Panc1 (cell line): ENCODE results near the gene OR10A4. TPM values are rescaled to one million over a fixed set of nuclear protein-coding genes. Genes with fewer than 3 reads are reported as not detected.

Experiments used
- ATAC-seq: fragments of 200-7000 bp; cut with Tn5 transposase; 2 replicates; pipeline ENCODE4 v1.9.1; 2020; ENCODE audit warnings: mild to moderate bottlenecking, moderate library complexity
- BruUV-seq: library from RNA; stranded (reverse); fragments of 400-500 nt; replicated peaks from 2 replicates; lab custom pipeline; 2021; lab: Mats Ljungman, UMichigan
- CTCF ChIA-PET: fragments of 300-600 bp; sonication (Branson Sonifier 250); formaldehyde crosslinking; loops from one replicate; lab custom pipeline; 2022; ENCODE audit warnings: antibody characterized with exemption; lab: Charles Lee
- POLR2A ChIA-PET: fragments of 300-600 bp; sonication (Branson Sonifier 250); formaldehyde crosslinking; loops from one replicate; lab custom pipeline; 2022; ENCODE audit warnings: antibody characterized with exemption; lab: Charles Lee
- DNase-seq: peaks from one replicate; pipeline ENCODE4 v3.0.0-alpha.2; 2010; ENCODE audit warnings: low read depth, low spot score
- H3K27ac ChIP-seq: 2 replicates; pipeline ENCODE4 v1.5.1; 2011; ENCODE audit warnings: mild to moderate bottlenecking, low read length, inconsistent platforms
- H3K27me3 ChIP-seq: fragments of 200-500 bp; sonication (Bioruptor generic); 2 replicates; pipeline ENCODE4 v1.6.0; 2014; ENCODE audit warnings: low read length, inconsistent platforms; ENCODE audit not compliant: control insufficient read depth, insufficient read depth
- H3K36me3 ChIP-seq: fragments of 200-500 bp; sonication (Bioruptor generic); 2 replicates; pipeline ENCODE4 v1.5.1; 2014; ENCODE audit warnings: inconsistent platforms, mild to moderate bottlenecking, low read length, moderate library complexity; ENCODE audit not compliant: control insufficient read depth, insufficient read depth
- H3K4me1 ChIP-seq: 2 replicates; pipeline ENCODE4 v1.5.1; 2011; ENCODE audit warnings: inconsistent platforms, mild to moderate bottlenecking, low read length, moderate library complexity; ENCODE audit not compliant: control insufficient read depth, insufficient read depth
- H3K4me3 ChIP-seq, 2 experiments: 2 replicates each; pipeline ENCODE4 v1.5.1; 2011 to 2012; ENCODE audit warnings: low read depth in 2 of 2, low read length in 2 of 2, mild to moderate bottlenecking in 2 of 2, inconsistent platforms in 1 of 2, moderate library complexity in 1 of 2
- H3K9me3 ChIP-seq: fragments of 200-500 bp; sonication (Bioruptor generic); 2 replicates; pipeline ENCODE4 v1.5.1; 2014; ENCODE audit warnings: low read depth, mild to moderate bottlenecking, inconsistent platforms, low read length, moderate library complexity; ENCODE audit not compliant: control insufficient read depth, insufficient read depth
- POLR2AphosphoS5 ChIP-seq: IDR thresholded peaks from 2 replicates; pipeline ENCODE4 v1.6.1; 2012; ENCODE audit warnings: mild to moderate bottlenecking, low read depth, low read length, moderate library complexity
- SIN3A ChIP-seq: IDR thresholded peaks from 2 replicates; pipeline ENCODE4 v1.6.1; 2012; ENCODE audit warnings: low read depth, mild to moderate bottlenecking, low read length, moderate library complexity, borderline replicate concordance; ENCODE audit not compliant: insufficient read depth
- TCF7L2 ChIP-seq: IDR thresholded peaks from 2 replicates; pipeline ENCODE4 v1.6.1; 2011; ENCODE audit warnings: mild to moderate bottlenecking, low read depth, low read length, inconsistent platforms
- in situ Hi-C: cut with HindIII; loops from 2 replicates; pipeline ENCODE4 v1.10.0; 2016; ENCODE audit warnings: low sequenced_read_pairs, low pct_unique_long_range_greater_than_20kb
- intact Hi-C: fragments of 100-400 bp; cut with micrococcal nuclease; formaldehyde crosslinking; loops from one replicate; pipeline ENCODE4 v1.10.0; 2022; ENCODE audit not compliant: unreplicated experiment
- total RNA-seq: library from RNA; stranded (reverse); gene quantifications from one replicate; pipeline ENCODE4 v1.2.1, GENCODE V29; 2021; ENCODE audit not compliant: unreplicated experiment
- TF ChIP-seq, protein P1 (sequence below), 2 experiments: IDR thresholded peaks; 2 replicates each; pipeline ENCODE4 v1.6.1; 2011 to 2012; ENCODE audit warnings: low read depth in 2 of 2, control low read depth in 1 of 2, low read length in 1 of 2, mild to moderate bottlenecking in 1 of 2, moderate library complexity in 1 of 2; ENCODE audit not compliant: insufficient read depth in 1 of 2
- TF ChIP-seq, protein P2 (sequence below): fragments of 450-650 bp; IDR thresholded peaks from 2 replicates; pipeline ENCODE4 v1.5.1; 2017; ENCODE audit warnings: mild to moderate bottlenecking

OR10A4 gene
- total RNA-seq, 1 experiment from 2014 or later, result not detected

DNA sequence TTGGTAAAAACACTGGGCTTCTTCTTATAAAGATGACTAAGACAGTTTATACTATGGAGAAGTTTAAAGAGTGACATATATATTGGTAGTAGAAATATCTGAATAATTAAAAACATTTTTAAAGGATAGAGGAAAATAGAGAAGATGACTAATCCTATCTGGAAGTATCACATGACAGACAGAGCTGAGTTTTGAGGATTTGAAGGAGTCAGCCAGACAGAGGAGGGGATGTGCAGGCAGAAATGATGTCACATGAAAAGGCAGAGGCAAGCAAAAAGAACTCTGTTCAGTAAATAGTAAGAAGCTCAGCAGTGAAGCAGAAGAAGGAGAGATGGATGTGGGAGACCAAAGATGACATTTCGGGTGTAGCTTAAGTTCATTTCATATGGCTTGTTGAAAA, 12.0 kb upstream of the OR10A4 start:
- in situ Hi-C loops (no loop called here), intact Hi-C loops (no loop called here)
- TF ChIP-seq TCF7L2 (no peak), SIN3A (no peak), POLR2AphosphoS5 (no peak)
- TF ChIP-seq, protein P1, sequence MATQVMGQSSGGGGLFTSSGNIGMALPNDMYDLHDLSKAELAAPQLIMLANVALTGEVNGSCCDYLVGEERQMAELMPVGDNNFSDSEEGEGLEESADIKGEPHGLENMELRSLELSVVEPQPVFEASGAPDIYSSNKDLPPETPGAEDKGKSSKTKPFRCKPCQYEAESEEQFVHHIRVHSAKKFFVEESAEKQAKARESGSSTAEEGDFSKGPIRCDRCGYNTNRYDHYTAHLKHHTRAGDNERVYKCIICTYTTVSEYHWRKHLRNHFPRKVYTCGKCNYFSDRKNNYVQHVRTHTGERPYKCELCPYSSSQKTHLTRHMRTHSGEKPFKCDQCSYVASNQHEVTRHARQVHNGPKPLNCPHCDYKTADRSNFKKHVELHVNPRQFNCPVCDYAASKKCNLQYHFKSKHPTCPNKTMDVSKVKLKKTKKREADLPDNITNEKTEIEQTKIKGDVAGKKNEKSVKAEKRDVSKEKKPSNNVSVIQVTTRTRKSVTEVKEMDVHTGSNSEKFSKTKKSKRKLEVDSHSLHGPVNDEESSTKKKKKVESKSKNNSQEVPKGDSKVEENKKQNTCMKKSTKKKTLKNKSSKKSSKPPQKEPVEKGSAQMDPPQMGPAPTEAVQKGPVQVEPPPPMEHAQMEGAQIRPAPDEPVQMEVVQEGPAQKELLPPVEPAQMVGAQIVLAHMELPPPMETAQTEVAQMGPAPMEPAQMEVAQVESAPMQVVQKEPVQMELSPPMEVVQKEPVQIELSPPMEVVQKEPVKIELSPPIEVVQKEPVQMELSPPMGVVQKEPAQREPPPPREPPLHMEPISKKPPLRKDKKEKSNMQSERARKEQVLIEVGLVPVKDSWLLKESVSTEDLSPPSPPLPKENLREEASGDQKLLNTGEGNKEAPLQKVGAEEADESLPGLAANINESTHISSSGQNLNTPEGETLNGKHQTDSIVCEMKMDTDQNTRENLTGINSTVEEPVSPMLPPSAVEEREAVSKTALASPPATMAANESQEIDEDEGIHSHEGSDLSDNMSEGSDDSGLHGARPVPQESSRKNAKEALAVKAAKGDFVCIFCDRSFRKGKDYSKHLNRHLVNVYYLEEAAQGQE (IDR thresholded peaks at IDR 0.05; ENCODE audit: insufficient read depth in 1 of 2, low read depth in 2 of 2, low read length in 1 of 2), result no peak
- TF ChIP-seq, protein P2, sequence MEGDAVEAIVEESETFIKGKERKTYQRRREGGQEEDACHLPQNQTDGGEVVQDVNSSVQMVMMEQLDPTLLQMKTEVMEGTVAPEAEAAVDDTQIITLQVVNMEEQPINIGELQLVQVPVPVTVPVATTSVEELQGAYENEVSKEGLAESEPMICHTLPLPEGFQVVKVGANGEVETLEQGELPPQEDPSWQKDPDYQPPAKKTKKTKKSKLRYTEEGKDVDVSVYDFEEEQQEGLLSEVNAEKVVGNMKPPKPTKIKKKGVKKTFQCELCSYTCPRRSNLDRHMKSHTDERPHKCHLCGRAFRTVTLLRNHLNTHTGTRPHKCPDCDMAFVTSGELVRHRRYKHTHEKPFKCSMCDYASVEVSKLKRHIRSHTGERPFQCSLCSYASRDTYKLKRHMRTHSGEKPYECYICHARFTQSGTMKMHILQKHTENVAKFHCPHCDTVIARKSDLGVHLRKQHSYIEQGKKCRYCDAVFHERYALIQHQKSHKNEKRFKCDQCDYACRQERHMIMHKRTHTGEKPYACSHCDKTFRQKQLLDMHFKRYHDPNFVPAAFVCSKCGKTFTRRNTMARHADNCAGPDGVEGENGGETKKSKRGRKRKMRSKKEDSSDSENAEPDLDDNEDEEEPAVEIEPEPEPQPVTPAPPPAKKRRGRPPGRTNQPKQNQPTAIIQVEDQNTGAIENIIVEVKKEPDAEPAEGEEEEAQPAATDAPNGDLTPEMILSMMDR, result no peak
- no TSS peak for BruUV-seq
- Histone ChIP-seq H3K9me3 (no peaks in the 10 kb centered on the region), H3K27me3 (no peaks in the 10 kb centered on the region), H3K27ac (no peak overlapping the region), H3K36me3 (no peaks in the 10 kb centered on the region), H3K4me1 (no peaks in the 10 kb centered on the region), H3K4me3 (no peak overlapping the region)
- ATAC-seq, result no peak
- POLR2A ChIA-PET, result no interaction called here
- no peak for DNase-seq
- CTCF ChIA-PET, result no interaction called here

DNA sequence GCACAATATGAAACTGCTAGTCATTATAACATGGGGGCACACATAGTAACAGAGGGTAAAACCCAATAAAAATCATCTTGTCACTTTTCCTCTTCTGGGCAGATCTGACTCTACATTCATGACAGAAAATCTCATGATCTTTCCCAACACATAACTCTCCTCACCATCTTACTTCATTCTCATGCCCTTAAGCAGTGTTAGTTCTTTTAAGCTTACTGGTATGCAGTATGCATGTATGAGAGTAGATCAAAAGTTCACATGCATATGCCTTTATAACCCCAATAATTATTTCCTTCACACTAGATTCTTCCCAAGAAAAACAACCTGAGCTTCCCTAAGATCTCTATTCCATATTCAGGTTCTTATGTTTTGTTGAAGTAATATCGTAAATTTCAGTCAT, 5.1 kb upstream of the OR10A4 start:
- intact Hi-C loops (no loop called here), in situ Hi-C loops (no loop called here)
- DNase-seq (no peak), ATAC-seq (no peak)
- BruUV-seq, result no TSS peak
- Histone ChIP-seq H3K27me3 (no peaks in the 10 kb centered on the region), H3K4me3 (no peak overlapping the region), H3K9me3 (no peaks in the 10 kb centered on the region), H3K4me1 (no peaks in the 10 kb centered on the region), H3K27ac (no peak overlapping the region), H3K36me3 (no peaks in the 10 kb centered on the region)
- ChIA-PET CTCF (no interaction called here), POLR2A (no interaction called here)
- no peak for TF ChIP-seq SIN3A
- TF ChIP-seq, protein P2, result no peak
- TF ChIP-seq POLR2AphosphoS5, result no peak
- no peak for TF ChIP-seq TCF7L2
- TF ChIP-seq, protein P1 (IDR thresholded peaks at IDR 0.05; ENCODE audit: insufficient read depth in 1 of 2, low read depth in 2 of 2, low read length in 1 of 2), result no peak
